GM19372 (cell line): ENCODE data around the gene CTNNBL1.

ENCODE experiments used
- ATAC-seq: cut with Tn5 transposase; IDR thresholded peaks from one replicate; pipeline ENCODE4 v1.9.1; 2021; ENCODE audit warnings: mild to moderate bottlenecking, low read depth, moderate library complexity; ENCODE audit not compliant: unreplicated experiment

CTNNBL1 gene

GRCh38 chr20:37735541-37735940 is 41.7 kb downstream of the CTNNBL1 start:
- ATAC-seq: no peak

DNA sequence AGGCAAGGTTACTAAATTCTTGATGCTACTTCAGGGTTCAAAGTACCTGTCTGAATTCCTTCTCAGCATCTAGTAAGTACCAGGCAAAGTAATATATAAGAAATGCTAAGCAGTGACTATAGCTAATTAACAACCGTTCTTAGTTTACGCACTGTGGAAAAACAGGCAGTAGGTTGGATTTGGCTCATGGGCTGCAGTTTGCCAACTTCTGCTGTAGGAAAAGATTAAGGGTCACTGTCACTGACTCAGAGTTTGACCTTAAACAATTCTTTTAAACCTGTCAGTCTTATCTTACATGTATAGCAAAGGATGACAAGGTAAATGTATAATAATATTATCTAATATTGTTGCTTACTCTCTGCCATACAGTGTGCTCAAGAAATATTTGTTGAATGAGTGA is 42.3 kb downstream of the CTNNBL1 start:
- ATAC-seq: no peak

DNA sequence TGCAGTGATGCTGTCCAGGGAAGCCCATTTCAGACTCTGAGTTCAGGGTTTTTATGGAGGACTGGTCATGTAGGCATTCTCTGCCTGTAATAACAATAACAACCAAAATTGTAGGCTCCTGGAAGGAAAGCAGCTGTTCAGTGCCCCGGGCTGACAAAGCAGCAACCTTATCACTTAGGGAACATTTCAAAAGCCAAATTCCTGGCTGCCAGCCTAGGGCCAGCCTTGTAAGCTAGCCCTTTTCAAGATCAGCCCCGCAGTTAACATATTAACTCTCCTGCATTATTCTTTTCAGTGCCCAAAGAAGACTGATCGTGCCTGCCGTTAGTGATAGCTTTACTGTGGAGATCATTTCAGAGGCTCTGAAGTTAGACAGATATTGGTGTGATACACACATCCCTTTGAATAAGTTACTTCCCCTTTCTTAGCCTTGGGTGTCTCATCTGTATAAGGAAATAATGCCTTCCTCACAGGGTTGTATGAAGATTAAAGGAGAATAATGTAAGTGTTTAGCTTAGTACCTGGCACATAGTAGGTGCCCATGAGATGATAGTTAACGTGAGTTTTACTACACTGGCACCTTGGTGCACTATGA is 44.1 kb downstream of the CTNNBL1 start:
- ATAC-seq: no peak

DNA sequence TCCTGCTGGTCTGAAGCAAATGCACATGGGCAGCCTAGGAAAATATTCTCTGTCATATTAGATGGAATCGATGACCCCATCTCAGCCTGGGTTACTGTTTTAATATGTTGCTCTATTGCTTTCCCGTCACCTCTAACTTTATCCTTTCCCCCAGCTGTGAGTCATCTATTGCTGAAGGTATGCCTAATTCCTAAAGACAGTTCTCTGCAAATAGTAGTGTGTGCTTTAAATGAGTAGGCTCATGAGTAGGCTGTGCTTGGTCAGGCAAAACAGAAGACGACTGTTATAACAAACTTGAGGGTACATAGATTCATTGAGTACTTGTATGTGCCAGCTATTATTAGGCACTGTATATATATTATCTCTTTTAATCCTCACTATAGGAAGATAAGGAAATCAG is 47.2 kb downstream of the CTNNBL1 start:
- no peak for ATAC-seq

DNA sequence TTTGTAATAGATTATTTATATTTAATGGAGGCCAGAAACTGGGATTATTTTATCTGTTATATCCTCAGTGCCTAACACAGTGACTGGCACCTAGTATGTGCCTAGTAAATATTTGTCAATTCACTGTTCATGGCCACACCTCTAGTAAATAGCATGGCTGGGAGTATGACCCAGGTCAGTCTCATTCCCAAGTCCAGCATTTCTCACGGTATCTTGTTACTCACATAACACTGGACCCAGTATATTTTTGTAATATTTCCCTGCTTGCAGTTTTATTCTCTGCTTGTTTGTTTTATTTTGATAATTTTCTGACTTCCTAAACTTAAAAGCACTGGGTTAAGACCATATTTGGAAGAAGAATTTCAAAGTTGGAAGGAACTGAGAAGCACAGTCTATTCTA is 47.7 kb downstream of the CTNNBL1 start:
- ATAC-seq: no peak

DNA sequence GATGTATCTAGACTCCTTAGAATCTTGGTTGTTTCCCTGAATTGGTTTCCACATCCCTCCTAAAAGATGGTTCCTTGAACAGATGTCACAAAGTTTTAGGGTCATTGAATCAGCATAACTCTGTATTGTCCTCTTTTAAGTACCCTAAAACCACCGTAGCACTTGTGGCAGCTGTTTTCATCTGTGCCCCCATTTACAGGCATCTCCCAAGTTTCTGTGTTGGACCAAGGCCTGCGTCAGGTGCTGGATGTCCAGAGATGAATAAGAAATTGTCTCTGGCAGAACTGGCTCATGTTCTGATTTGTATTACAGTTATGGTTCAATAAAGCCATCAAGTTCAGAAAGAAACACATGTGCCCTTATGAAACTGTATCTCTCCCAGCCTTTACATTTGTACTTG is 48.3 kb downstream of the CTNNBL1 start:
- no peak for ATAC-seq

- ATAC-seq: no peak
Measured at GRCh38 chr20:37744347-37744746, 50.5 kb downstream of the CTNNBL1 start.

- no peak for ATAC-seq
Measured at GRCh38 chr20:37745553-37745952, 51.7 kb downstream of the CTNNBL1 start.

GRCh38 chr20:37748015-37748414 is 54.2 kb downstream of the CTNNBL1 start:
- ATAC-seq: no peak

DNA sequence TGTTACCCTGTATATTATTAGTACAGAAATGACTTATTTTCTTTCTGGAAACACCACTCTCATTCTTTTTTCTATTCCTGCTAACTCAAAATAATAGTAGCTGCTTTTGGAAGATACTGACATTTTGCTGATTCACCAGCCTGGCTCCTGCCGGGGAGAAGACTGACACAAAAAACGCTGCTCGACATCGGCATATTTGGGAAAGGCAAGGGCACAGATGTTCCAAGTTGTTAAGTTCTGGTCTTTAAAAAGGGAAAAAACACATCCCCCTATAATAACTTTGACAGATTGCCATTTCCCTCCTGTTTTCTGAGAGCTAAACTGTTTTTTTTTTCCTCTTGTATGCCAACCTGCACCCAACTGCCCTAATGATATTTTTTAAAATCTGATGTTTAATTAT is 55.4 kb downstream of the CTNNBL1 start:
- no peak for ATAC-seq

- ATAC-seq: no peak
Measured at GRCh38 chr20:37749620-37750403, 56.0 kb downstream of the CTNNBL1 start.

DNA sequence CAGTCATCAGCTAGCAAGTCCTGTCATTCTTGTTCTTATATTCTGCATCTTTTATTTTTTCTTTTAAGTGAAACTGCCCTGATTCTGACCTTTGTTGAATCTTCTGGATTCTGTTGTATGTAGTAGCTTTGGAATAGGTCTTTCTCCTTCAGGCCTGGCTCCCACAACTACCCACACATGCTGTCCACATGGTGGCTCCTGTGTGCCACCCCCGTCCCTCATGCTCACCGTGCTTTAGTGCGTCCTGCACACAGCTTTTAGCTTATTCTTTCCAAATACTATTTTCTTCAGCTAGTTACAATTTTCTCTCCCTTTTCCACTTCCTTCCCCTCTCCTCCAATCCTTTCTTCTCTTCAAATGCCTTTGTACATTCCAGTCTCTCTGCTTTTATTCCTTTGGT is 61.8 kb downstream of the CTNNBL1 start:
- ATAC-seq: no peak

- ATAC-seq: no peak
Measured at GRCh38 chr20:37756234-37756633, 62.4 kb downstream of the CTNNBL1 start.

DNA sequence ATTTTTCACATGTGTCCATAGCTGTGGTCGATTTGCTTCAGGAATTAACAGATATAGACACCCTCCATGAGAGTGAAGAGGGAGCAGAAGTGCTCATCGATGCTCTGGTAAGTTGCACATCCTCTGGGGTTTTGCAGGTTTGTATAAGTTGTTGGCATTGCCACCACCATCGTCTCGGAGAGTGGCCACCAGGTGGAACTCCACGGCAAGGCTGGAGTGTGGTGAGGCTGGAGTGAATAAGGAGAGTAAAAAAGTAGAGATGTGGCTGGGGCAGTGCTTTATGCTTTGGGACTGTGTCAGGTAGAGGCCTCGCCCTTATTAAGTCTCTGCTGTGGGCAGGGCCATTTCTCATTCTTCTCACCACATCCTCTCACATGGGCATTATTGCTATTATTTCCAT is 63.7 kb downstream of the CTNNBL1 start:
- no peak for ATAC-seq

GRCh38 chr20:37758332-37758731 is 64.5 kb downstream of the CTNNBL1 start:
- ATAC-seq: no peak

GRCh38 chr20:37759052-37759553 is 65.3 kb downstream of the CTNNBL1 start:
- no peak for ATAC-seq

- no peak for ATAC-seq
Measured at GRCh38 chr20:37759761-37760209, 66.0 kb downstream of the CTNNBL1 start.

- ATAC-seq: no peak
Measured at GRCh38 chr20:37760322-37760721, 66.5 kb downstream of the CTNNBL1 start.

DNA sequence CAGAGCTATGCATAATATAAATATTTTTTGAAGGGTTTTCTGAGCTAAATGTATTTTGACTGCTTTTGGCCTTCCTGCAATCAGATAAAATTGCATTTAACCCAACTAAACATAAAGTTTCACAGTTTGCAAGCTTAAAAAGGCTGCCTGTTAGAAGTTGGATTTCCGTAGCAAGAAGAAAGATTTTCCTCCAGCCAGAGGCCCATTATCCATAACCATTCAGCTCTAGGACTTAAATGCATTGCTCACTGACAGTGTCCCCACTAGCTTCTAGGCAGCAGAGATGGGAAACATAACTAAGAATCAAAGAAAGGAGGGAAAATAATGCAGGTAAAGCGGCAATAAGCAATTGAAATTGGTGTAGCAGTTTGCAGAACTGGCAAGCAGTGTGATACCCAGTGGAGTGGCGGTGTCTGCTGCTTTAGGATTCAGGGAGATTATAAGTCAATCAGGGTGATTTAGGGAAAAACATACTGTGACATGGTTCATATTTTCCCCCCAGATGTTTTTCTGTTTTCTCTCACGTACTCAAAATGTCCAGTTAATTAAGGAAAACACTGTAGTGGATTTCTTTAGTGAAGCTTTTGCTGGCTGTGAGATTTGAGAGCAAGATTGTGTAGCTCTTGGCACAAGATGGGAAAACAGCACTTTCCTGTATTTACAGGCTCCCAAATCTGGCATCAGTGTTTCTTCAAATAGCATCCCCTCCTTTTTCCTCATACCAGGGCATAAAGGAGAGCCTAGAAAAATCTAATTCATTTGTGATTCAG is 69.1 kb downstream of the CTNNBL1 start:
- no peak for ATAC-seq

DNA sequence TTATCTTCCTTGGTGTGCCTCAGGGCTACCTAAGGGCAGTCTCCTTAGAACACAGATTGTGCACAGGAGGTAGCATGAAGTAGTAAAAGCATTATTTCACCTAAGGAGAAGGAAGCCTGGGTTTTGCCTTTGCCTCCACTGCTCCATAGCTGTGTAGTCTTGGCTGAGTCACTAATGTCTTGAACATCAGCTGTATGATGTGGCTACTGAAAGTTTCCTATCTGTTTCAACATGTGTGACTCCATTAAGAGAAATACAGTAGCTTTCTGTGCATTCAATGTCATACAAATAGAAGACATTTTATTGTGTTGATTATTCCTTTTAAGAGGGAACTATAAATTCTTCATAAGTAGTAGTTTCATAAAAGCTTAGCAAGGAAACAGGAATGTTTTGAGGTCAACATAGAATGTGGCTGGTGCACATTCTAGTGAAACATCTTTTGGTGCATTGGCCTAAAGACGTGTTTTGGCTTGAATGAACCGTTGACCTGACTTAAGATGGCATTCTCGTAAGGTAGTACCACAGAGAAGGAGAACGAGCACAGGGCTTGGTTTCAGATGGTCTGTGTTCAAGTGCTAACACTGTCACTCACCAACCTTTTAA is 70.6 kb downstream of the CTNNBL1 start:
- ATAC-seq: no peak

DNA sequence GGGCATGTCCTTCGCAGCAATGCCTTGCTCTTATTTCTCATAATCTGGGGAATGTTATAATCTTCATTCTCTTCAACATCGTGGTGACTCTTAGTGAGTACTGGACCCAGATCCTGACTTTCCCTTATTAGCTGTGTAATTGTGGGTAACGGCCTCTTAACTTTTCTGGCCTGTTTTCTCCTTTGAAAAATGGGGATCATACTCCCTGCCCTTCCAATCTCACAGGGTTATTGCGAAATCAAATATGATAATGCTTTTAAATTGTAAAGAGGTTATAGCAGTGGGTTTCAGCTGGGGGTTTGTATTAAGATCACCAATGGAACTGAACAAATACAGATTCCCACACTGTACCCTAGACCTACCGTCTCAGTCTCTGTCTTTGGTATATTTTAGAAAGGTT is 77.1 kb downstream of the CTNNBL1 start:
- no peak for ATAC-seq
